HepG2 (cell line): ENCODE results near the gene CHMP6. TPM values are rescaled to one million over a fixed set of nuclear protein-coding genes. Genes with fewer than 3 reads are reported as not detected.

Experiments
- CERS6 ChIP-seq: sonication (generic); formaldehyde crosslinking; IDR thresholded peaks from 2 replicates; pipeline ENCODE4 v1.5.0; 2020; ENCODE audit warnings: missing genetic modification reagents
- ERF ChIP-seq: IDR thresholded peaks from 2 replicates; pipeline ENCODE4 v1.6.1; 2018; ENCODE audit warnings: missing biosample characterization, missing genetic modification reagents
- FOXJ3 ChIP-seq: sonication (generic); formaldehyde crosslinking; IDR thresholded peaks from 2 replicates; pipeline ENCODE4 v1.4.0; 2020; ENCODE audit warnings: missing genetic modification reagents, mild to moderate bottlenecking, borderline replicate concordance
- IRF2 ChIP-seq: IDR thresholded peaks from 2 replicates; pipeline ENCODE4 v1.6.1; 2018; ENCODE audit warnings: missing genetic modification reagents, missing compliant biosample characterization
- KDM5A ChIP-seq: fragments of 200-600 bp; sonication (generic); IDR thresholded peaks from 2 replicates; pipeline ENCODE4 v1.7.0; 2018; ENCODE audit warnings: antibody characterized with exemption, mild to moderate bottlenecking, low read length, borderline replicate concordance
- KLF9 ChIP-seq: IDR thresholded peaks from 2 replicates; pipeline ENCODE4 v1.6.1; 2016; ENCODE audit warnings: low read depth
- MYC ChIP-seq: sonication (generic); formaldehyde crosslinking; IDR thresholded peaks from 2 replicates; pipeline ENCODE4 v1.9.0; 2021; ENCODE audit warnings: missing genetic modification reagents, borderline replicate concordance
- SMARCE1 ChIP-seq: fragments of 450-650 bp; IDR thresholded peaks from 2 replicates; pipeline ENCODE4 v1.6.1; 2017; ENCODE audit warnings: borderline replicate concordance
- SNAPC5 ChIP-seq: sonication (generic); formaldehyde crosslinking; IDR thresholded peaks from 2 replicates; pipeline ENCODE4 v1.8.1; 2023; ENCODE audit warnings: mild to moderate bottlenecking, missing genetic modification reagents, borderline replicate concordance
- TBX3 ChIP-seq: fragments of 450-650 bp; IDR thresholded peaks from 2 replicates; pipeline ENCODE4 v1.6.1; 2017; ENCODE audit warnings: antibody characterized with exemption, mild to moderate bottlenecking, inconsistent platforms, borderline replicate concordance
- TRAFD1 ChIP-seq: sonication (generic); formaldehyde crosslinking; IDR thresholded peaks from 2 replicates; pipeline ENCODE4 v1.5.1; 2020; ENCODE audit warnings: missing genetic modification reagents, mild to moderate bottlenecking, borderline replicate concordance
- ZHX2 ChIP-seq, 2 experiments: sonication (generic) in 1 of 2; formaldehyde crosslinking in 1 of 2; IDR thresholded peaks; 2 replicates each; pipeline versions ENCODE4 v1.6.1 to v1.9.0; 2014 to 2022; ENCODE audit warnings: antibody characterized with exemption in 1 of 2, borderline replicate concordance in 1 of 2, inconsistent platforms in 1 of 2, low read depth in 1 of 2, missing genetic modification reagents in 1 of 2
- ZMYM3 ChIP-seq: sonication (generic); formaldehyde crosslinking; IDR thresholded peaks from 2 replicates; pipeline ENCODE4 v1.5.1; 2020; ENCODE audit warnings: mild to moderate bottlenecking, missing genetic modification reagents
- ZNF335 ChIP-seq: sonication (generic); formaldehyde crosslinking; IDR thresholded peaks from 2 replicates; pipeline ENCODE4 v1.4.0; 2020; ENCODE audit warnings: missing genetic modification reagents
- ZNF615 ChIP-seq: sonication (generic); formaldehyde crosslinking; IDR thresholded peaks from 2 replicates; pipeline ENCODE4 v1.5.0; 2020; ENCODE audit warnings: mild to moderate bottlenecking, missing genetic modification reagents, borderline replicate concordance
- ZNF7 ChIP-seq: IDR thresholded peaks from 2 replicates; pipeline ENCODE4 v1.6.1; 2016; ENCODE audit warnings: missing biosample characterization, missing genetic modification reagents
- ZNF770 ChIP-seq: sonication (generic); formaldehyde crosslinking; IDR thresholded peaks from 2 replicates; pipeline ENCODE4 v1.5.0; 2020; ENCODE audit warnings: mild to moderate bottlenecking, missing genetic modification reagents
- ZSCAN20 ChIP-seq: sonication (generic); formaldehyde crosslinking; IDR thresholded peaks from 2 replicates; pipeline ENCODE4 v1.4.0; 2020; ENCODE audit warnings: missing genetic modification reagents, mild to moderate bottlenecking, borderline replicate concordance
- polyA plus RNA-seq, 8 experiments: library from polyadenylated mRNA; depleted of rRNA in 3 of 8; stranded (reverse) in 7 of 8; unstranded in 1 of 8; fragments of >200 nt; fragmentation: Illumina TruSeq in 4 of 8; extraction: Trizol in 4 of 8; gene quantifications; 2 replicates each; pipeline versions ENCODE4 v1.2.1 to v1.2.3, GENCODE V29; 2011 to 2016; ENCODE audit warnings: low read depth in 4 of 8, missing spikeins in 1 of 8, mixed read lengths in 1 of 8; ENCODE audit not compliant: insufficient read depth in 1 of 8
- total RNA-seq, 5 experiments: library from RNA; depleted of rRNA; stranded (reverse); fragments of >200 nt; fragmentation: Illumina TruSeq; extraction: Trizol; gene quantifications; 2 replicates each; pipeline ENCODE4 v1.2.3, GENCODE V29; 2016; ENCODE audit warnings: low read depth in 1 of 5

The CHMP6 gene
- total and polyA plus RNA-seq, 2 of the 13 experiments (the other 11 are each of a cell fraction or from before 2014, with no cell fraction given), result 11.1 to 24.2 TPM

- TF ChIP-seq ZHX2 (IDR thresholded peaks at IDR 0.05; ENCODE audit: low read depth) (no peak), ZHX2 (CRISPR knock-in tag; IDR thresholded peaks at IDR 0.05; ENCODE audit: borderline replicate concordance) (no peak), ZNF770 (CRISPR knock-in tag) (peak; percentile 77), IRF2 (CRISPR knock-in tag) (no peak), KLF9 (CRISPR knock-in tag) (no peak), TBX3 (no peak), ZNF7 (CRISPR knock-in tag) (no peak), SMARCE1 (no peak), ZMYM3 (CRISPR knock-in tag) (no peak), TRAFD1 (CRISPR knock-in tag) (no peak), KDM5A (0 out of 2 replicates have a peak, but pooled peaks have one; percentile 6), SNAPC5 (no peak), ZSCAN20 (CRISPR knock-in tag) (no peak), FOXJ3 (CRISPR knock-in tag) (no peak), MYC (CRISPR knock-in tag) (no peak), CERS6 (CRISPR knock-in tag) (no peak), ERF (CRISPR knock-in tag) (no peak), ZNF335 (CRISPR knock-in tag) (no peak), ZNF615 (CRISPR knock-in tag) (no peak)
These were observed 51.7 kb downstream of the CHMP6 start (continued) for GRCh38 chr17:81043319-81043724.
